SK-N-SH (cell line): ENCODE measurements around the gene CRIM1.

Source experiments
- FOSL2 ChIP-seq: IDR thresholded peaks from 2 replicates; pipeline ENCODE4 v1.4.0; 2012; ENCODE audit warnings: low read depth, mild to moderate bottlenecking, moderate library complexity, borderline replicate concordance
- FOXJ3 ChIP-seq: sonication (generic); formaldehyde crosslinking; IDR thresholded peaks from 2 replicates; pipeline ENCODE4 v1.5.1; 2020; ENCODE audit warnings: mild to moderate bottlenecking, missing genetic modification reagents
- POLR2AphosphoS5 ChIP-seq: IDR thresholded peaks from 2 replicates; pipeline ENCODE4 v1.6.1; 2012; ENCODE audit warnings: low read depth, low read length
- REST ChIP-seq: IDR thresholded peaks from 2 replicates; pipeline ENCODE4 v1.6.1; 2012; ENCODE audit warnings: mild to moderate bottlenecking, low read depth, low read length, moderate library complexity
- RFX5 ChIP-seq: IDR thresholded peaks from 2 replicates; pipeline ENCODE4 v1.6.1; 2012; ENCODE audit warnings: mild to moderate bottlenecking, improper control_type of control experiment, low read length
- SIN3A ChIP-seq: IDR thresholded peaks from 2 replicates; pipeline ENCODE4 v1.6.1; 2012; ENCODE audit warnings: low read depth, mild to moderate bottlenecking, low read length, moderate library complexity, borderline replicate concordance
- YY1 ChIP-seq: IDR thresholded peaks from 2 replicates; pipeline ENCODE4 v1.4.0; 2012; ENCODE audit warnings: low read depth, mild to moderate bottlenecking
- TF ChIP-seq, protein P1 (sequence below): fragments of 200-600 bp; sonication (generic); IDR thresholded peaks from 2 replicates; pipeline ENCODE4 v1.6.1; 2017; ENCODE audit warnings: antibody characterized with exemption, mild to moderate bottlenecking, moderate library complexity
- TF ChIP-seq, protein P2 (sequence below): IDR thresholded peaks from 2 replicates; pipeline ENCODE4 v1.4.0; 2012; ENCODE audit warnings: low read depth

GRCh38 chr2:36478332-36478738 lies 122.8 kb downstream of the CRIM1 start:
- no peak for TF ChIP-seq RFX5
- TF ChIP-seq, protein P1, sequence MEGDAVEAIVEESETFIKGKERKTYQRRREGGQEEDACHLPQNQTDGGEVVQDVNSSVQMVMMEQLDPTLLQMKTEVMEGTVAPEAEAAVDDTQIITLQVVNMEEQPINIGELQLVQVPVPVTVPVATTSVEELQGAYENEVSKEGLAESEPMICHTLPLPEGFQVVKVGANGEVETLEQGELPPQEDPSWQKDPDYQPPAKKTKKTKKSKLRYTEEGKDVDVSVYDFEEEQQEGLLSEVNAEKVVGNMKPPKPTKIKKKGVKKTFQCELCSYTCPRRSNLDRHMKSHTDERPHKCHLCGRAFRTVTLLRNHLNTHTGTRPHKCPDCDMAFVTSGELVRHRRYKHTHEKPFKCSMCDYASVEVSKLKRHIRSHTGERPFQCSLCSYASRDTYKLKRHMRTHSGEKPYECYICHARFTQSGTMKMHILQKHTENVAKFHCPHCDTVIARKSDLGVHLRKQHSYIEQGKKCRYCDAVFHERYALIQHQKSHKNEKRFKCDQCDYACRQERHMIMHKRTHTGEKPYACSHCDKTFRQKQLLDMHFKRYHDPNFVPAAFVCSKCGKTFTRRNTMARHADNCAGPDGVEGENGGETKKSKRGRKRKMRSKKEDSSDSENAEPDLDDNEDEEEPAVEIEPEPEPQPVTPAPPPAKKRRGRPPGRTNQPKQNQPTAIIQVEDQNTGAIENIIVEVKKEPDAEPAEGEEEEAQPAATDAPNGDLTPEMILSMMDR = no peak
- no peak for TF ChIP-seq FOXJ3 (CRISPR knock-in tag)
- 0 out of 2 replicates have a peak, but pooled peaks have one; percentile 14 for TF ChIP-seq REST
- peak; percentile 20; the same call in 1 of the 2 replicates for TF ChIP-seq YY1
- TF ChIP-seq FOSL2 = peak; percentile 91
- peak; percentile 77; the same call in 1 of the 2 replicates for TF ChIP-seq SIN3A
- TF ChIP-seq, protein P2, sequence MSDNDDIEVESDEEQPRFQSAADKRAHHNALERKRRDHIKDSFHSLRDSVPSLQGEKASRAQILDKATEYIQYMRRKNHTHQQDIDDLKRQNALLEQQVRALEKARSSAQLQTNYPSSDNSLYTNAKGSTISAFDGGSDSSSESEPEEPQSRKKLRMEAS = peak; percentile 54; the same call in 1 of the 2 replicates
- TF ChIP-seq POLR2AphosphoS5 = peak; percentile 71; the same call in 1 of the 2 replicates
